AG08395 (cell line): ENCODE results near the gene CBX4.

ENCODE experiments used
- DNase-seq: peaks from one replicate; pipeline ENCODE4 v3.0.0; 2012; ENCODE audit warnings: mixed read lengths, low spot score

CBX4 gene

GRCh38 chr17:79799174-79799537, 40.1 kb downstream of the CBX4 start:
- DNase-seq = no peak

DNA sequence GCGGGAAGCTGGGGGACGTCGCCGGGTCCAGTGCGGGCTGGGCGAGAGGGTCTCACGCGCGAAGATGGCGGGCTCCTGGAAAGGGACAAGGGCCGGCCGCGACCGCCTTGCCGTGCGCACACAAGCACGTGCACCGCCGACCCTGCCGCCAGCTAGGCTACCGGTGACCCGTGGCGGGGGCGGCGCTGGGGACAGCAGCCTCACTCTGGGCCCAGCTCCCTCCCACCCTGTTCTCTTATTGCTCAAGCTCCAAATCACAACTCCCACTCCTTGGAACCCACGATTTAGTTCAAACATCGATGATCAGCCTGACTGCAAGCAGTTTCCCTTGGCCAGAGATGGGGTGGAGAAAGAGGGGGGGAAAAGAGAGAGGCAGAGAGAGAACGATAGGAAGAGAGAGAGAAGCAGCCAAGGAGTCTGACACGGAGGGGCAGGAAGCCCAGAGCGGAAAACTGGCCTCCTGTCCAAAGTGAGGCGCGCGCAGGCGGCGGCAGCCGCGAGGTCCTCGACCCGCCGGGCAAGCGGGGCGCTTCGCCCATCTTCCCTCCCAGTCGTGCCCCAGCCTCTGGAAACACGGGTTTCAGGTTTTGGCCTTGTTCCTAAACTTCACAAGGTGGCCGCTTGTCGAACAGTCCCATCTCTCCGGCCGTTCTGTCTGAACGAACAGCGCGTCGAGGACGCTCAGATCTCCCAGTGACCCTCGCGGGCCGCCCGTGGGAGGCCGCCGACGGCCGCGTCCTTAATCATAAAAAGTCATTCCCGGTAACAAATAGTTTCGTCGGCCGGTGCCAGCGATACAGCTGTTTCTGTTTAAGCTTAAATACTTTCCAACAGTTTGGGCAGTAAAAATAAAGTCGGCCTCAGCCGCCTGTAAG, 40.7 kb downstream of the CBX4 start:
- no peak for DNase-seq

GRCh38 chr17:79797492-79798298, 41.5 kb downstream of the CBX4 start:
- no peak for DNase-seq

DNA sequence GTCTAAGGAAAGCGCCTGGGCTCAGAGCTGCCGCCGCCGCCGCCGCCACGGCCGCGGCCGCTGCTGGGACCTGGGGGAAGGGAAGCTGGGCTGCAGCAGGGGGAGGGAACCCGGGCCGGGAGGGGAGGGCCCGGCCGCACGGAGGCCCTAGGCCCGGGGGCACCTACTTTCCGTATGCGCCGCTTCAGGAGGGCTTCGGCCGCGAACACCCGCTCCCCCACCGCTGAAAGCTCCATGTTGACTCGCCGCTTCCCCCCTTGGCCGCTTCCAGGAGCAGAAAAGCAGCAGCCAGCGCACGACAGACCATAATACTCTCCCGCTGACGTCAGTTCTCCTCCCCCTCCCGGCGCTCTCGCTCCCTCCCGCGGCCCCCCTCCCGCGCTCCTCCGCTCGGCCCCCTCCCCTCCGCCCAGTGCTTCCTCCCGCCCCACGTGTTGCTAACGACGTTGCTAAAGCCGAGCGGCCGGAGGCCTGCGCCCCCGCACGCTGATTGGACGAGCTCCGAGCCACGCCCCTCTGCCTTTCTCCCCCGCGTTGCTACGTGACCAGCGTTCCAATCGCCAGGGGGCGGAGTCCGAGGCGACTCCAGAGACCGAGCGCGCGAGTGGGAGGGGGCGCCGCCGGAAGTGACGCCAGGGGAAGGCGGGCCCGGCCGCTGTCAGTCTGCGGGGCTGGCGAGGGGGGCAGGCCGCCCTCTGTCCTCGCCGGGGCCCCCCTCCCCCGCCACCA, 42.3 kb downstream of the CBX4 start, which contains the start of gene CBX8:
CBX8 (minus strand) TSS at position 315 of the 729 bp plus-strand sequence; CDS start at position 236, 79 bp downstream.
- DNase-seq = peak; percentile 100

GRCh38 chr17:79796444-79796762, 42.8 kb downstream of the CBX4 start:
- no peak for DNase-seq

GRCh38 chr17:79795795-79796443, 43.3 kb downstream of the CBX4 start:
- no peak for DNase-seq

- no peak for DNase-seq
These were observed 44.4 kb downstream of the CBX4 start for GRCh38 chr17:79794659-79795511.

DNA sequence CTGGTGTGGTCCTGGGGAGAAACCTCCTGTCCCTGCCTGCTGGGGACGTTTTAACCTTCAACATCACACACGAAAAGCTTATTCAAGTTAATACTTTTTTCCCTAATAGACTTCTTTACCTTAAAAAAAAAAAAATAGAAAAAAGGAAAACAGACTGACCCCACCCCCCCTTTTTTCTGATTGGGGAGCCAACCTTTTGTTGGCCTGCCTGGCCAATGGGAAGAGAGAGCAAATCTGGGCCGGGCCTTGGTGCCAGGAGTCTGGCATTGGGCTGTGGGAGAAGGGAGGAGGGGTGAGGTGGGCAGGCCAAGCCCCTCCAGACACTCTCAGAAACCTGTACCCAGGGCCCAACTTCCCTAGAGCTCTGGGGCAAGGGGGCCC, 45.3 kb downstream of the CBX4 start:
- peak; percentile 66 for DNase-seq

DNA sequence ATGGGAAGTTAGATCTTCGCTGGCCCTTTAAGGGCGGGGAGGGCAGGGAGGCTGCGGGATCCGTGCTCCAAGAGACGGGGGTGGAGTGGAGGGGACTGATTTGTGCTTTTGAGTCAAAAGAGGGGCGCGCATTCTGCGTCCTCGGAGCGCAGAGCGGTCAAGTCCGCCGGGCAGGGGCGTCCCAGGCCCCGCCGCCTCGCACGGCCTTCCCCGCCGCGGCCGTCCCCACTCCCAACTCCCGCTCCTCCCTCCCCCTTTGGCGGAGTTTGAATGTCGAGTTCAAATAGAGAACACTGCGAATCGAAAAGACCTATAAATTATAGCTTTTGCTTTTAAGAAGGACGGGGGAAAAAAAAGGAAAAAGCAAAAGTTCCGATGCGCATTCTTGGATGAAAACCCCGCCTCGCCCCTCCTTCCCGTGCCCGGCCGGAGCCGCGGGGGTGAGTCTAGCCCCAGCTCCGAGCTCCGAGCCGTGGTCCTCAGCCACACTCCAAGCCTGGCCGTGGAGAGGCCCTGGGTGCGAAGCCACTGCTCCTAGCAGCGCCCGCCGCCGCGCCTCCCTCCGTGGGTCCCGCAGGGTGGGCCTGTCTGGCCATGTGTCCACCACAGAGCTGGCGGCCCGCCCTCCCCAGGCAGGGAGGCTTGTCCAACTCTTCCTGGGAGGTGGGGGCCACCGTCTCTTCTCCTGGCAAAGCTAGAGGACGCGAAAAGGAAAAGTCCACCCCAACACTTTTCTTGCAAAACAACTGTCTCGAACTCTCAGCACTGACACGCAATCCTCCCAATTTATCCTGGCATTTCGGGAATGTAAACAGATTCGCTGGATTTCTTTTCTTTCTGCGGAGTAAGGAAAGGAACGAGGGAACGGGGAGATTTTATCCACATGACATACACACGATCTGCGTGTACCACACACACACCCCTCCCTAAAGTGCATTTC, 46.0 kb downstream of the CBX4 start:
- DNase-seq = peak; percentile 71

DNA sequence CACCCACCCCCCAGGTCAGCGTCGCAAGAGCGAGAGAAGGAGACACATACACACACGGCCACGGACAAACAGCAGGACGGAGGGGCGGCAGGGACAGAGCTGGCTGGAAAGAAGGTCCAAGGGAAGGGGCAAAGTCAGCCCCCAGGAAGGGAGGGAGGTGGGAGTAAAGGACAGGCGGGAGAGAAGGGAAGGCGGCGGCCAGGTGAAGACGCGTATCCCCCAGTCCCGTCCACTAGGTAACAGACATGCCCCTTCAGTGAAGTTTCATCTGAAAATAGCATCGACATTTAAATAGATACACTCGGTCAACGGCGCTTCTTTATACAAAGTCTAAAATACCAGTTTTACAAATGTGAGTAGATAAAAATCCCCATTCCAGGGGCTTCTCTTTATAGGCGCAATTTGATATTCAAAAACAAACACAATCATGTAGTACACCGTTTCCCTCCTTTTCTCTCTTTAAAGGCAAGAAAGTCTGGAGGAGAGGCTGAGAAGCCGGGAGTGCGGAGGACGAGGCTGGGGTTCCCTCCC, 46.8 kb downstream of the CBX4 start:
- no peak for DNase-seq

GRCh38 chr17:79791735-79792161, 47.5 kb downstream of the CBX4 start:
- no peak for DNase-seq

- no peak for DNase-seq
These were observed 48.2 kb downstream of the CBX4 start for GRCh38 chr17:79790805-79791734.

- peak; percentile 69 for DNase-seq
These were observed 49.1 kb downstream of the CBX4 start for GRCh38 chr17:79789943-79790804.

- DNase-seq = no peak
These were observed 50.0 kb downstream of the CBX4 start for GRCh38 chr17:79788989-79789942.

GRCh38 chr17:79788455-79788854, 50.8 kb downstream of the CBX4 start:
- no peak for DNase-seq

DNA sequence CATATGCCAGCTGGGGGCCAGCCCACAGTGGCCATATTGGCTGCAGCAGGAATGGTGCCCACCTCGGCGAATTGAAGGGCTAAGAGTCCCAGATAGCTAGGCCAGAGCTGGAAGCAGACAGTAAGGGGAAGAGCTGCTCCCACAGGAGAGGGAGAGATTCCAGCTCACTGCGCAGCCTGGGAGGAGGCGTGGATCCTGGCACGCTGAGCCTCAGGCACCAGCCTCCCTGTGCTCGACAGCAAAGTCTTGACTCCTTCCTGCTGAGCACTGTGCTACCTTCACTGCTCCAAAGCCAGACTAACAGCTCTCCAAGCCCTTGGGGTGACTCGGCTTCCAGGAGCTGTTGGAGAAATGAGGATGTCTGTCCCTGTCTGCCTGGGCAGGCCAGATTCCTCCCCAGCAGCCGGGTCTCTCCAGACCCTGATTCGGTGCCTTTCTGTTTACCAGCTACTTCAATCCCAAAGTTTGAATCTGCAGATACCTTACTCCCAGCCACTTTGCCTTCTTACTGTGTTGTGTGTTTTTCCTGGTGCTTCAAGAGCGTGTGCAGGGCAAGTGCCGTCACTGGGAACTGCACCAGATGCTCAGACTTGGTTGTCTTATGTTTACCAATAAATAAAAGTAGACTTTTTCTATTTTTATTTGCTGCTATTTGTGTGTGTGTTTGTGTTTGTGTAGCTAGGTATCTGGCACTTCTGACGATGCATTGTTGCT, 52.2 kb downstream of the CBX4 start:
- no peak for DNase-seq
